Hepatocyte (in vitro differentiated cells): ENCODE measurements around the gene DDO. TPM values are rescaled to one million over a fixed set of nuclear protein-coding genes. Genes with fewer than 3 reads are reported as not detected.

Experiments used
- DNase-seq: peaks from one replicate; pipeline ENCODE4 v3.0.0-alpha.2; 2016; ENCODE audit warnings: low spot score
- H2AFZ ChIP-seq: fragments of 200-600 bp; sonication (generic); 2 replicates; pipeline ENCODE4 v1.6.0; 2016; ENCODE audit warnings: antibody characterized with exemption, mild to moderate bottlenecking
- H3K27ac ChIP-seq: fragments of 200-600 bp; sonication (generic); 2 replicates; pipeline ENCODE4 v1.5.1; 2016; ENCODE audit warnings: mild to moderate bottlenecking
- H3K27me3 ChIP-seq: fragments of 200-600 bp; sonication (generic); 2 replicates; pipeline ENCODE4 v1.6.1; 2016
- H3K36me3 ChIP-seq: fragments of 200-600 bp; sonication (generic); replicated peaks from 2 replicates; pipeline ENCODE4 v1.5.1; 2016; ENCODE audit warnings: low read depth; ENCODE audit not compliant: insufficient read depth
- H3K4me1 ChIP-seq: fragments of 200-600 bp; sonication (generic); 2 replicates; pipeline ENCODE4 v1.5.1; 2016; ENCODE audit warnings: mild to moderate bottlenecking, moderate library complexity; ENCODE audit not compliant: insufficient read depth
- H3K4me2 ChIP-seq: fragments of 200-600 bp; sonication (generic); 2 replicates; pipeline ENCODE4 v1.6.0; 2016
- H3K4me3 ChIP-seq: fragments of 200-600 bp; sonication (generic); 2 replicates; pipeline ENCODE4 v1.5.1; 2016; ENCODE audit warnings: mild to moderate bottlenecking
- H3K79me2 ChIP-seq: fragments of 200-600 bp; sonication (generic); 2 replicates; pipeline ENCODE4 v1.6.0; 2017; ENCODE audit warnings: mild to moderate bottlenecking
- H3K9me2 ChIP-seq: fragments of 200-600 bp; sonication (generic); replicated peaks from 2 replicates; pipeline ENCODE4 v1.6.0; 2017; ENCODE audit warnings: mild to moderate bottlenecking; ENCODE audit not compliant: insufficient read depth
- H3K9me3 ChIP-seq: fragments of 200-600 bp; sonication (generic); 2 replicates; pipeline ENCODE4 v1.5.1; 2016; ENCODE audit warnings: low read depth, mild to moderate bottlenecking
- H4K20me1 ChIP-seq: fragments of 200-600 bp; sonication (generic); 2 replicates; pipeline ENCODE4 v1.6.0; 2016; ENCODE audit warnings: mild to moderate bottlenecking; ENCODE audit not compliant: insufficient read depth, poor library complexity, severe bottlenecking
- EZH2 ChIP-seq: fragments of 200-600 bp; sonication (generic); IDR thresholded peaks from 2 replicates; pipeline ENCODE4 v1.6.1; 2016; ENCODE audit warnings: antibody characterized with exemption, mild to moderate bottlenecking, borderline replicate concordance
- EZH2phosphoT487 ChIP-seq: fragments of 200-600 bp; sonication (generic); IDR thresholded peaks from one replicate; pipeline ENCODE4 v1.6.1; 2018; ENCODE audit warnings: antibody characterized with exemption, mild to moderate bottlenecking, low read depth, moderate library complexity; ENCODE audit not compliant: unreplicated experiment, severe bottlenecking
- WGBS: methylation state at CpG from one replicate; pipeline ENCODE4 v1.1.6; 2016; ENCODE audit warnings: low lambda C conversion rate; ENCODE audit errors: missing lambda C conversion rate; 5-methylcytosine and 5-hydroxymethylcytosine counted together
- polyA plus RNA-seq: library from polyadenylated mRNA; unstranded; fragments of >200 nt; fragmentation: Nextera tagmentation; extraction: Ambion mirVana; gene quantifications from 2 replicates; pipeline ENCODE4 v1.2.1, GENCODE V29; 2016
- total RNA-seq: library from RNA; depleted of rRNA; stranded (reverse); fragments of >200 nt; gene quantifications from 2 replicates; pipeline ENCODE4 v1.2.3, GENCODE V29; 2014
- TF ChIP-seq, protein P1 (sequence below): fragments of 200-600 bp; sonication (generic); IDR thresholded peaks from 2 replicates; pipeline ENCODE4 v1.5.1; 2016; ENCODE audit warnings: antibody characterized with exemption, mild to moderate bottlenecking; ENCODE audit not compliant: poor library complexity

Gene DDO
- total and polyA plus RNA-seq, 2 experiments from 2014 or later: 0.20 to 0.39 TPM

GRCh38 chr6:110356778-110357177 lies 58.6 kb downstream of the DDO start:
- peaks cover 42% of the 10 kb centered on the region for H3K4me1 ChIP-seq

DNA sequence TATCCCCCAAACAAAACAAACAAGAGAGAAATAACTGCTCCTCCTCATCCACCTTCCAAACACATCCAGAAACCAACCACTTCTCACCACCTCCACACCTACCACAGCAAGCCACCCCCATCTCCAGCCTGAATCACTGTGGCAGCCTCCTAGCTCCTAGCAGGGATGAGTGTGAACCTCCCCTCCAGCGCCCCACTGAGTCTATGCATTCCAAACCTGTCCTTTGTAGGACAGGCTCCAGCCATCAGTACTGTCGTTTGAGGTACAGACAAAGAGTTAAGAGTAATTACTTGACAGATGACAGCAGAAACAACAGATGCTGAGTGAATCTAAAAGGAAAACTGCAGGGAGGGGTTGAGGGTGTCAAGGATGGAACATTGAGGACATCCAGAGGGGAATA lies 59.6 kb downstream of the DDO start:
- H2AFZ ChIP-seq: no peak overlapping the region
- DNase-seq: no peak
- H3K9me3 ChIP-seq: no peaks in the 10 kb centered on the region
- peaks cover 8% of the 10 kb centered on the region for H3K79me2 ChIP-seq
- no peaks in the 10 kb centered on the region for H3K9me2 ChIP-seq
- peaks cover 2% of the 10 kb centered on the region for H3K27me3 ChIP-seq
- no peak overlapping the region for H3K4me2 ChIP-seq
- no peaks in the 10 kb centered on the region for H4K20me1 ChIP-seq
- H3K36me3 ChIP-seq: no peaks in the 10 kb centered on the region
- WGBS: 41% methylated on average over 2 of the region's 2 CpGs
- TF ChIP-seq, protein P1, sequence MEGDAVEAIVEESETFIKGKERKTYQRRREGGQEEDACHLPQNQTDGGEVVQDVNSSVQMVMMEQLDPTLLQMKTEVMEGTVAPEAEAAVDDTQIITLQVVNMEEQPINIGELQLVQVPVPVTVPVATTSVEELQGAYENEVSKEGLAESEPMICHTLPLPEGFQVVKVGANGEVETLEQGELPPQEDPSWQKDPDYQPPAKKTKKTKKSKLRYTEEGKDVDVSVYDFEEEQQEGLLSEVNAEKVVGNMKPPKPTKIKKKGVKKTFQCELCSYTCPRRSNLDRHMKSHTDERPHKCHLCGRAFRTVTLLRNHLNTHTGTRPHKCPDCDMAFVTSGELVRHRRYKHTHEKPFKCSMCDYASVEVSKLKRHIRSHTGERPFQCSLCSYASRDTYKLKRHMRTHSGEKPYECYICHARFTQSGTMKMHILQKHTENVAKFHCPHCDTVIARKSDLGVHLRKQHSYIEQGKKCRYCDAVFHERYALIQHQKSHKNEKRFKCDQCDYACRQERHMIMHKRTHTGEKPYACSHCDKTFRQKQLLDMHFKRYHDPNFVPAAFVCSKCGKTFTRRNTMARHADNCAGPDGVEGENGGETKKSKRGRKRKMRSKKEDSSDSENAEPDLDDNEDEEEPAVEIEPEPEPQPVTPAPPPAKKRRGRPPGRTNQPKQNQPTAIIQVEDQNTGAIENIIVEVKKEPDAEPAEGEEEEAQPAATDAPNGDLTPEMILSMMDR: no peak
- no peak for TF ChIP-seq EZH2
- TF ChIP-seq EZH2phosphoT487: no peak
- peak overlapping the region; percentile 51 for H3K27ac ChIP-seq
- peaks cover 44% of the 10 kb centered on the region for H3K4me1 ChIP-seq
- no peak overlapping the region for H3K4me3 ChIP-seq

More at GRCh38 chr6:110356778-110357177, 58.6 kb downstream of the DDO start:
- H3K4me2 ChIP-seq: peak overlapping the region; percentile 85
- H3K9me3 ChIP-seq: no peaks in the 10 kb centered on the region
- peak overlapping the region; percentile 8 for H2AFZ ChIP-seq
- H3K79me2 ChIP-seq: peaks cover 4% of the 10 kb centered on the region
- peak overlapping the region; percentile 73 for H3K27ac ChIP-seq
- H4K20me1 ChIP-seq: no peaks in the 10 kb centered on the region
- H3K36me3 ChIP-seq: no peaks in the 10 kb centered on the region
- no peaks in the 10 kb centered on the region for H3K9me2 ChIP-seq
- peaks cover 2% of the 10 kb centered on the region for H3K27me3 ChIP-seq
- H3K4me3 ChIP-seq: no peak overlapping the region
- no peak for DNase-seq
- TF ChIP-seq EZH2phosphoT487: no peak
- 66% methylated on average over 15 of the region's 15 CpGs for WGBS

- 39% methylated on average over 2 of the region's 2 CpGs for WGBS
These were observed 60.4 kb downstream of the DDO start for GRCh38 chr6:110355022-110355421.

GRCh38 chr6:110354153-110354552 lies 61.2 kb downstream of the DDO start:
- Histone ChIP-seq H3K9me3 (no peaks in the 10 kb centered on the region), H3K79me2 (peaks cover 8% of the 10 kb centered on the region), H4K20me1 (no peaks in the 10 kb centered on the region), H3K27me3 (peaks cover under 1% of the 10 kb centered on the region), H2AFZ (no peak overlapping the region), H3K4me2 (peak overlapping the region; percentile 43), H3K4me3 (no peak overlapping the region), H3K4me1 (peaks cover 39% of the 10 kb centered on the region), H3K36me3 (no peaks in the 10 kb centered on the region), H3K27ac (peak overlapping the region; percentile 51), H3K9me2 (no peaks in the 10 kb centered on the region)
- no peak for DNase-seq
- TF ChIP-seq, protein P1: no peak
- TF ChIP-seq EZH2phosphoT487 (no peak), EZH2 (no peak)
- WGBS: 62% methylated on average over 2 of the region's 2 CpGs

More at GRCh38 chr6:110355022-110355421, 60.4 kb downstream of the DDO start:
- Histone ChIP-seq H3K27me3 (peaks cover 2% of the 10 kb centered on the region), H3K79me2 (peaks cover 8% of the 10 kb centered on the region), H3K9me2 (no peaks in the 10 kb centered on the region), H2AFZ (no peak overlapping the region), H3K36me3 (no peaks in the 10 kb centered on the region), H3K4me2 (no peak overlapping the region), H3K4me3 (no peak overlapping the region), H3K4me1 (peaks cover 39% of the 10 kb centered on the region), H4K20me1 (no peaks in the 10 kb centered on the region), H3K27ac (peak overlapping the region; percentile 51), H3K9me3 (no peaks in the 10 kb centered on the region)
- no peak for DNase-seq
- no peak for TF ChIP-seq EZH2phosphoT487
- TF ChIP-seq, protein P1: no peak
- TF ChIP-seq EZH2: no peak
